Ecto neural progenitor cell (in vitro differentiated cells): Measurements from ENCODE around the gene STON2.
A peak's percentile ranks its signal among the peaks of the same experiment; 100 is the strongest.

Experiments
- DNase-seq: peaks from one replicate; pipeline ENCODE4 v3.0.0-alpha.2; 2018; ENCODE audit warnings: low spot score

STON2 gene

GRCh38 chr14:81221579-81222102, 178.5 kb downstream of the STON2 start:
- no peak for DNase-seq

GRCh38 chr14:81220830-81221578, 179.1 kb downstream of the STON2 start, which contains the start of gene GTF2A1:
GTF2A1 (minus strand) TSS chr14:81220959; CDS start chr14:81220518, 441 bp downstream.
- DNase-seq = peak; percentile 98

- DNase-seq = no peak
Measured at GRCh38 chr14:81220580-81220829, 179.6 kb downstream of the STON2 start.

GRCh38 chr14:81219759-81220579, 180.2 kb downstream of the STON2 start:
- peak; percentile 64 for DNase-seq

GRCh38 chr14:81219210-81219758, 180.8 kb downstream of the STON2 start:
- peak; percentile 92 for DNase-seq

GRCh38 chr14:81211844-81212243, 188.3 kb downstream of the STON2 start:
- no peak for DNase-seq
